T-helper 1 cell treated with Interleukin-12 subunit alpha and Interleukin-12 subunit beta and Interleukin-4 antibody, amounts not matched to agents 30 ng/mL and 1 ng/mL, for 36 hours (primary cell): ENCODE results near the gene CLDN4. TPM values are rescaled to one million over a fixed set of nuclear protein-coding genes. Genes with fewer than 3 reads are reported as not detected.
"Not testable (repeated sequence)": the region's sequence is repeated elsewhere in the genome, so short reads cannot be mapped to it uniquely, and the experiment has no call there.

Experiments used
- intact Hi-C: fragments of 100-400 bp; cut with micrococcal nuclease; formaldehyde crosslinking; loops from one replicate; pipeline ENCODE4 v1.15.1; 2024
- total RNA-seq: library from RNA; stranded (reverse); gene quantifications from 2 replicates; pipeline ENCODE4 v1.2.3, GENCODE V29; 2022

CLDN4 gene
- total RNA-seq, 1 donor from 2014 or later, result not detected

DNA sequence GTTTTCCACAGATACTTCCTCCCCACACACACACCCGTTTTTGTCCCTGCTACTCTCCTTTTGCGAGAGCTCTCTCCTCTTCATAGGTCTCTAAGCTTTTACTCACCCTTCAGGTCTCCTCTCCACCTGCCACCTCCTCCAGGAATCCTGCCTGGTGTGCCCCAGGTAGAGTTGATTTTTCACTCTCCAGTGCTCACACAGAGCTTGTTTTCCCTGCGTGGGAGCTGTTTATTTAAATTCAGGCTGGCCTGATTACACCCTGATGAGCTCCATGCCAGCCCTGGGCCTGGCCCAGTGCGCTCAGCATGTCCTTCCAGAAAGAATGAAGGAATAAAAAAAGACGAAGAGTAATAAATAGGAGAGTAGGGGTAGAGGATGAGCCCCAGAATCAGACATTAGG lies 7.5 kb upstream of the CLDN4 start:
- intact Hi-C loops, result no loop called here

DNA sequence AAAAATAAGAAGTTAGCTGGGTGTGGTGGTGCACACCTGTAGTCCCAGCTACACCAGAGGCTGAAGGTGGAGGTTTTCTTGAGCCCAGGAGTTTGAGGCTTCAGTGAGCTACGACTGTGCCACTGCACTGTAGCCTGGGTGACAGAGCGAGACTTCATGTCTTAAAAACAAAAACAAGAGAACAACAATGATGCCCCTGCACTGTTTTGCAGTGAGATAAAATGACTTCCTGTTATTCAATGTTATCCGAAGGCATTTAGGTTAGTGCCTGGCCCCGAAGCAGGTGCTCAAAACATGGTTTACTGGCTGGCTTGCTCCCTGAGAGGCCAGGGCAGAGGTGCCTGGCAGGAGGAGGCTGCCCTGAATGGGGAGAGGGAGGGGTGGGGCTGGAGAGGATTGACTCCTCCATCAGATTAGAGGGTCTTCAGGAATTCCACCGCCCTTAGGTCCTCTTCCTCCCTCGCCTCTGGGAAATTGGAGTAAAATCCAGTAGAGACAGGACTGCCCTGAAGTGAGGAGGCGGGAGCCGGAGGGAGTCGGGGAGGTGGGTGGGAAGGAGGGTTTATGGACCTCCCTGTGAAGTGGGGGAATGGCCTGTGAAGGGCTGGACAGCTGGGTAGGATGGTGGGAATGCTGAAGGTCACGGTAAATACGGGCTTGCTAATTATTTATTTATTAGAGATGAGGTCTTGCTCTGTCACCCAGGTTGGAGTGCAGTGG lies 6.8 kb upstream of the CLDN4 start:
- intact Hi-C loops, result no loop called here

DNA sequence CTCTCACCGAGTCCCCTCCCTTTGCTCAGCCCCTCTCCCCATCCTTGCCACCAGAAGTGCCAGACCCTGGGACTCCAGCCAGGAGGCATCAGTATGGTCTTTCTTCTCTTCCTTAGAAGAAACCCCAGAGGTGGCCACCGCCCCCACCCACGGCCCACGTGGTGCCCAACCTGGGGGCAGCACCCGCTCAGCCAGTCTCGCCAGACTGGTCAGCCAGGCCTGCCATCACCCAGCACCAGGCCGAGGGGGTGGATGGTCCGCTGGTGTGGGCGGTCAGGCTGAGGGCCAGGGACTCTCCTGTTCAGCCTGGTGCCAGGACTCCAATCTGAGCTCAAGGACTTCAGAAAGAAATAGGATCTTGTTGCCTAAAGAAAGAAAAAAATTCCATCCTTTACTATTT lies 5.8 kb upstream of the CLDN4 start:
- intact Hi-C loops, result no loop called here

GRCh38 chr7:73827567-73828106 lies 3.2 kb upstream of the CLDN4 start:
- intact Hi-C loops, result no loop called here

DNA sequence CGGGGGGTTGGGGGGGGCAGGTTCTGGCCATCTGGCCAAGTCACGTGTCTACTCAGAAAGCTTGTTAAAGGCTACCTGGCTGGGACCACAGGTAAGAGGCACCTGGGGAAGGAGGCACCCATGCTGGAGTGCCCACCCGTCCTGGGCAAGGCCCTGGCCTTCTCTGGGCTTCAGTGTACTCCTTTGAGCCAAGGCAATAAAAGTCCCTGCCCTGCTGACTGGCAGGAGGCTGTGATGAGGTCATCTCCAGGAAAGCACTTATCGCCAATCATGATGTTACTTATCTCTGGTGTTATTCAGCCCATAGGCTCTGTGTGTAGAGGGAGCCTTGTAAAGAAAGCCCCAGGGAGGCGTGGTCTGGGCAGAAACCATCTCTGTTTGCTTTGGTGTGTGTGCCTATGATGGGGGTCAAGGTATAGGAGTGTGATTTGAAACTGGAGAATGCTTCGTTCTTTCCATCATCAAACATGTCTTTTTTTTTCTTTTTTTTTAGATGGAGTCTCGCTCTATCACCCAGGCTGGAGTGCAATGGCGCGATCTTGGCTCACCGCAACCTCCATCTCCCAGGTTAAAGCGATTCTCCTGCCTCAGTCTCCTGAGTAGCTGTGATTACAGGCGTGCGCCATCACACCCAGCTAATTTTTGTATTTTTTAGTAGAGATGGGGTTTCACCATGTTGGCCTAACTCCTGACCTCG lies 2.5 kb upstream of the CLDN4 start:
- intact Hi-C loops, result no loop called here

- intact Hi-C loops, result no loop called here
Observed at GRCh38 chr7:73828972-73829371, 1.8 kb upstream of the CLDN4 start.

DNA sequence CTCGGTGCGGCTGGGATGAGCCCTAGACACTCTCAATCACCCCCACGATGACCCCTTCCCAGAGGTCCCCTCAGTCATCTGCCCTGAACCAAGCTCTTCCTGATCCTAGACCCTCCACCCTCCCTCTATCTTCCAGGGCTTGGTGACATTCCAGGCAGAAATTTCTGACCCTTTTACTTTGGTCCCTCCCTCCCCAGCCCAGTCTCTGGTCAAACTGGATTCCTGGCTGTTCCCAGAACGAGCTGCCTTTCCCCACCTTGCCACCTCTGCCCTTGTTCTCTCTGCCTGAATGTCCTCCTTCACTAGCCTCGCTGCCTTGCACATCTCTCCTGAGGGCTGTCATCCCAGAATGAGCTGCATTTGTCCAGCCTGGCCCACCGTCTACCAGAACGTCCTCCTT lies 1.3 kb upstream of the CLDN4 start:
- intact Hi-C loops, result no loop called here

DNA sequence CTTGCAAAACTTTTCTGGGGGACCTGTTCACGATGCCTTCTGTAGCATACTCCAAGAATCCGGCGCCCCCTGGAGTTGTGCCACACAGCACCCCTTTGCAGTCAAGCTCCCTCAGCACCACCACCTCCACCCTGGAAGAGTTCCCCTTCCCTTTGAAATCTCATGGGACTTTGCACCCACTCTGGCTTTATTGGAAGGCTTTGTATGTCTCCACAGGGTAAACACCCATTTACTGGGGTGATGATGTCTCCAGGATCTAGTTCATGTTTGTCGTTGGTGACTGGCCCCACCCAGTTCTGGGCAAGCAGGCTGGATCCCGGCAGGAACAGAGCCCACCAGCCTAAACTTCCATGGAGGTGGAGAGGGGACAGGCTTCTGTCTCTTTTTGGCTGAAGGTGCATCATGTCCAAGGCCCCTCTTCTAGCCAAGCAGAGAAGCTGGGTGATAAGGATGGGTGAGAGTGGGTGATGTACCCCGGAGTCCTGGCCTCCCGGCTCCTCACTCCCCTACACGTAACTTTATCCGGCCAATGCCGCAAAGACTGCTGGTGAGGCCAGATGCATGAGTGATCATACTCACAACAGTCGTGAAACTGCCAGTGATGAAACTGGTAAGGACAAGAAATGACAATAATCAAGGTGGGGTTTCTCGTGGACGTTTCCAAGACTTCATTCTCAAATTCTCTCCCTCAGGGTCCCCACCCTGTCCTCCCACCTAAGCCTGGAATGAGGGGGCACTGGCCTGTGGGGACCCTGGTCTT lies 695 bp upstream of the CLDN4 start:
- intact Hi-C loops, result no loop called here

GRCh38 chr7:73831584-73831833 lies 713 bp downstream of the CLDN4 start:
- intact Hi-C loops, result no loop called here

GRCh38 chr7:73831834-73832651 lies 1.2 kb downstream of the CLDN4 start:
- intact Hi-C loops, result no loop called here

DNA sequence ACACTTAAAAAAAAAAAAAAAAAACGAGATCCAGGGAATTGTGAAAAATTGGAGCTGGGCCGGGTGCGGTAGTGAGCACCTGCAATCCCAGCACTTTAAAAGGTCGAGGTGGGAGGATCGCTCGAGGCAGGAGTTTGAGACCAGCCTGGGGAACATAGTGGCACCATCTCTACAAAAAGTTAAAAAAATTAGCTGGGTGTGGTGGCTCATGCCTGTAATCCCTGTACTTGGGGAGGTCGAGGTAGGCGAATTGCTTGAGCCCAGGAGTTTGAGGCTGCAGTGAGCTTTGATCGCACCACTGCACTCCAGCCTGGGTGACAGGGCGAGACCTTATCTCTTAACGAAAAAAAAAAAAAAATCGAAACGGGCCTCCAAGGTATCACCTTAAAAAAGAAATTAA lies 2.0 kb downstream of the CLDN4 start:
- intact Hi-C loops, result no loop called here

GRCh38 chr7:73833251-73833919 lies 2.6 kb downstream of the CLDN4 start:
- intact Hi-C loops, result no loop called here

- intact Hi-C loops, result no loop called here
Observed at GRCh38 chr7:73834626-73835191, 3.9 kb downstream of the CLDN4 start.

DNA sequence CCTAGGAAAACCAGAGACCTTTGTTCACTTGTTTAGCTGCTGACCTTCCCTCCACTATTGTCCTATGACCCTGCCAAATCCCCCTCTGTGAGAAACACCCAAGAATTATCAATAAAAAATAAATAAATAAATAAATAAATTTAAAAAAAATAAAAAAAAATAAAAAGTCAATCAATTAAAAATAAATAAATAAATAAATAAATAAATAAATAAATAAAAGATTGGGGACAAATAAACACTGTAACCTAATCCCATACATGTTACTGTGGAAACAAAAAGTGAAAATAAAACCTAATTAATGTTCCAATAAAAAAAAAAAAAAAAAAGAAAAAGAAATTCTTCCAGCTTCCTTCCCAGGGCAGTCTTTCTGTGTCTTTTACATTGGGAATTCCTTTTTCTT lies 6.4 kb downstream of the CLDN4 start:
- intact Hi-C loops, result not testable (repeated sequence)

GRCh38 chr7:73838642-73839041 lies 7.8 kb downstream of the CLDN4 start:
- intact Hi-C loops, result no loop called here

- intact Hi-C loops, result no loop called here
Observed at GRCh38 chr7:73839290-73839689, 8.5 kb downstream of the CLDN4 start.

- intact Hi-C loops, result loop anchor here (5.0 kb wide), 1 partner anchor 337 kb away; no protein-coding TSS in a partner anchor
Observed at GRCh38 chr7:73839743-73840714, 9.2 kb downstream of the CLDN4 start.

- intact Hi-C loops, result loop anchor here (5.0 kb wide), 1 partner anchor 336 kb away; no protein-coding TSS in a partner anchor
Observed at GRCh38 chr7:73840715-73841379, 10.1 kb downstream of the CLDN4 start.

GRCh38 chr7:73841689-73842066 lies 10.9 kb downstream of the CLDN4 start:
- intact Hi-C loops, result loop anchor here (1.0 to 5.0 kb wide), 8 partner anchors 10 to 336 kb away; partner anchors contain the start of genes ABHD11, BUD23, DNAJC30 and LIMK1
